IMR-90 (cell line): ENCODE data around the gene EHD4. TPM values are rescaled to one million over a fixed set of nuclear protein-coding genes. Genes with fewer than 3 reads are reported as not detected.

Experiments used
- ATAC-seq: fragments of 200-7000 bp; cut with Tn5 transposase; 2 replicates; pipeline ENCODE4 v1.9.1; 2020; ENCODE audit warnings: low read depth, mild to moderate bottlenecking, moderate library complexity
- BruUV-seq: library from RNA; stranded (reverse); fragments of 400-500 nt; replicated peaks from 2 replicates; lab custom pipeline; 2021; lab: Mats Ljungman, UMichigan
- CTCF ChIA-PET: fragments of 300-600 bp; formaldehyde crosslinking; extraction: SDS; loops from one replicate; lab custom pipeline; 2021; ENCODE audit warnings: antibody characterized with exemption; lab: Yijun Ruan, JAX
- POLR2A ChIA-PET: fragments of 300-600 bp; sonication (Branson Sonifier 250); formaldehyde crosslinking; loops from one replicate; lab custom pipeline; 2022; ENCODE audit warnings: antibody characterized with exemption; ENCODE audit not compliant: unreplicated experiment; lab: Charles Lee
- DNase-seq: peaks from one replicate; pipeline ENCODE4 v3.0.0; 2013
- H2AFZ ChIP-seq: replicated peaks from 2 replicates; pipeline ENCODE3; 2013; ENCODE audit warnings: low read length, mild to moderate bottlenecking; ENCODE audit not compliant: poor library complexity
- H2AK5ac ChIP-seq: 2 replicates; pipeline ENCODE4 v1.6.1; 2013; ENCODE audit warnings: low read depth, low read length, inconsistent platforms
- H2AK9ac ChIP-seq: replicated peaks from 2 replicates; pipeline ENCODE3; 2013; ENCODE audit warnings: mild to moderate bottlenecking, low read depth, low read length, moderate library complexity; ENCODE audit not compliant: poor library complexity
- H2BK120ac ChIP-seq: 2 replicates; pipeline ENCODE4 v1.6.1; 2013; ENCODE audit warnings: low read depth, low read length, inconsistent platforms
- H2BK15ac ChIP-seq: 3 replicates; pipeline ENCODE4 v1.6.1; 2013; ENCODE audit warnings: low read depth, low read length, inconsistent platforms
- H2BK20ac ChIP-seq: 2 replicates; pipeline ENCODE4 v1.6.1; 2013; ENCODE audit warnings: low read depth, mild to moderate bottlenecking, inconsistent platforms, low read length, moderate library complexity
- H2BK5ac ChIP-seq: 2 replicates; pipeline ENCODE4 v1.6.1; 2013; ENCODE audit warnings: mild to moderate bottlenecking, low read depth, low read length, inconsistent platforms; ENCODE audit not compliant: poor library complexity, severe bottlenecking
- H3K14ac ChIP-seq: replicated peaks from 2 replicates; pipeline ENCODE4 v1.6.1; 2013; ENCODE audit warnings: low read depth, low read length, inconsistent platforms
- H3K18ac ChIP-seq: 2 replicates; pipeline ENCODE4 v1.6.1; 2013; ENCODE audit warnings: low read depth, low read length, control low read depth
- H3K23ac ChIP-seq: 2 replicates; pipeline ENCODE4 v1.6.1; 2013; ENCODE audit warnings: low read depth, low read length, inconsistent platforms
- H3K27ac ChIP-seq: 2 replicates; pipeline ENCODE4 v1.5.1; 2013; ENCODE audit warnings: mild to moderate bottlenecking, control low read depth, low read length; ENCODE audit not compliant: insufficient read depth
- H3K27me3 ChIP-seq: 2 replicates; pipeline ENCODE4 v1.6.1; 2013; ENCODE audit warnings: low read length; ENCODE audit not compliant: control insufficient read depth, insufficient read depth
- H3K36me3 ChIP-seq: 2 replicates; pipeline ENCODE4 v1.6.1; 2013; ENCODE audit warnings: low read length, mixed read lengths; ENCODE audit not compliant: control insufficient read depth, insufficient read depth
- H3K4ac ChIP-seq: 2 replicates; pipeline ENCODE4 v1.6.1; 2013; ENCODE audit warnings: low read depth, low read length, inconsistent platforms
- H3K4me1 ChIP-seq: 2 replicates; pipeline ENCODE4 v1.6.1; 2013; ENCODE audit warnings: low read length, mixed read lengths; ENCODE audit not compliant: control insufficient read depth, insufficient read depth
- H3K4me2 ChIP-seq: 2 replicates; pipeline ENCODE4 v1.6.1; 2013; ENCODE audit warnings: low read depth, mild to moderate bottlenecking, control low read depth, low read length, moderate library complexity
- H3K4me3 ChIP-seq: 2 replicates; pipeline ENCODE4 v1.5.1; 2013; ENCODE audit warnings: low read depth, mild to moderate bottlenecking, control low read depth, low read length, moderate library complexity; ENCODE audit not compliant: insufficient read depth
- H3K56ac ChIP-seq: 2 replicates; pipeline ENCODE4 v1.6.1; 2013; ENCODE audit warnings: low read length, inconsistent platforms; ENCODE audit not compliant: insufficient read depth; ENCODE audit errors: extremely low read depth
- H3K79me1 ChIP-seq, 2 experiments: 2 replicates each; pipeline ENCODE4 v1.6.1; 2013; ENCODE audit warnings: low read length in 2 of 2, inconsistent platforms in 1 of 2, low read depth in 1 of 2
- H3K9ac ChIP-seq: 2 replicates; pipeline ENCODE4 v1.6.1; 2013; ENCODE audit warnings: low read depth, low read length, control low read depth
- H3K9me1 ChIP-seq: 2 replicates; pipeline ENCODE4 v1.6.1; 2013; ENCODE audit warnings: low read length, inconsistent platforms; ENCODE audit not compliant: insufficient read depth
- H3K9me3 ChIP-seq: 2 replicates; pipeline ENCODE4 v1.6.1; 2013; ENCODE audit warnings: low read length; ENCODE audit not compliant: control insufficient read depth, insufficient read depth
- H4K20me1 ChIP-seq: 2 replicates; pipeline ENCODE4 v1.6.1; 2013; ENCODE audit warnings: low read length, inconsistent platforms; ENCODE audit not compliant: insufficient read depth
- H4K5ac ChIP-seq: 2 replicates; pipeline ENCODE4 v1.6.1; 2013; ENCODE audit warnings: mild to moderate bottlenecking, low read depth, low read length, control low read depth
- H4K8ac ChIP-seq, 2 experiments: 2 replicates each; pipeline ENCODE4 v1.6.1; 2013; ENCODE audit warnings: low read depth in 2 of 2, low read length in 2 of 2, control low read depth in 1 of 2, inconsistent platforms in 1 of 2
- H4K91ac ChIP-seq: 2 replicates; pipeline ENCODE4 v1.6.1; 2013; ENCODE audit warnings: low read depth, low read length, inconsistent platforms; ENCODE audit not compliant: insufficient read depth
- BHLHE40 ChIP-seq: fragments of 150-350 bp; IDR thresholded peaks from 2 replicates; pipeline ENCODE4 v1.6.1; 2016; ENCODE audit warnings: mild to moderate bottlenecking, low read depth, low read length
- CEBPB ChIP-seq: IDR thresholded peaks from 2 replicates; pipeline ENCODE4 v1.6.1; 2012; ENCODE audit warnings: low read depth, low read length, improper control_type of control experiment
- CHD1 ChIP-seq: IDR thresholded peaks from 2 replicates; pipeline ENCODE4 v1.6.1; 2012; ENCODE audit warnings: low read depth, low read length, improper control_type of control experiment
- CTCF ChIP-seq: conservative IDR thresholded peaks from 2 replicates; pipeline ENCODE4 v1.5.1; 2012; ENCODE audit warnings: mild to moderate bottlenecking, low read depth, low read length, improper control_type of control experiment
- ELK1 ChIP-seq: fragments of 150-350 bp; IDR thresholded peaks from 2 replicates; pipeline ENCODE4 v1.6.1; 2016; ENCODE audit warnings: low read depth, mild to moderate bottlenecking, low read length, moderate library complexity, borderline replicate concordance
- FOS ChIP-seq: fragments of 150-350 bp; IDR thresholded peaks from 2 replicates; pipeline ENCODE4 v1.6.1; 2016; ENCODE audit warnings: low read depth, low read length
- MAFK ChIP-seq: IDR thresholded peaks from 2 replicates; pipeline ENCODE4 v1.6.1; 2012; ENCODE audit warnings: low read depth, low read length, improper control_type of control experiment
- MAZ ChIP-seq: IDR thresholded peaks from 2 replicates; pipeline ENCODE4 v1.6.1; 2012; ENCODE audit warnings: low read depth, mild to moderate bottlenecking, low read length, improper control_type of control experiment, moderate library complexity, borderline replicate concordance
- MXI1 ChIP-seq: IDR thresholded peaks from 2 replicates; pipeline ENCODE4 v1.6.1; 2012; ENCODE audit warnings: low read depth, mild to moderate bottlenecking, low read length, moderate library complexity, borderline replicate concordance
- NFE2L2 ChIP-seq: fragments of 150-350 bp; IDR thresholded peaks from 2 replicates; pipeline ENCODE4 v1.6.1; 2016; ENCODE audit warnings: low read depth, mild to moderate bottlenecking, low read length
- RAD21 ChIP-seq: IDR thresholded peaks from 2 replicates; pipeline ENCODE4 v1.6.1; 2012; ENCODE audit warnings: low read length, improper control_type of control experiment
- RCOR1 ChIP-seq: IDR thresholded peaks from 2 replicates; pipeline ENCODE4 v1.6.1; 2012; ENCODE audit warnings: mild to moderate bottlenecking, low read length, improper control_type of control experiment; ENCODE audit not compliant: insufficient replicate concordance
- RFX5 ChIP-seq: IDR thresholded peaks from 2 replicates; pipeline ENCODE4 v1.8.0; 2012; ENCODE audit warnings: low read depth, mild to moderate bottlenecking, low read length, moderate library complexity
- SMC3 ChIP-seq: fragments of 150-350 bp; IDR thresholded peaks from 2 replicates; pipeline ENCODE4 v1.6.1; 2016; ENCODE audit warnings: low read depth, mild to moderate bottlenecking, antibody characterized with exemption, low read length, moderate library complexity
- USF2 ChIP-seq: fragments of 150-350 bp; IDR thresholded peaks from 2 replicates; pipeline ENCODE4 v1.6.1; 2017; ENCODE audit warnings: mild to moderate bottlenecking, antibody characterized with exemption, low read length, low read depth
- WGBS, 2 experiments: methylation state at CpG; one replicate each; pipeline versions ENCODE4 v1.1.5 to v1.1.7; 2013; ENCODE audit warnings: missing lambda C conversion rate in 2 of 2; ENCODE audit not compliant: insufficient read length in 1 of 2; ENCODE audit errors: extremely low coverage in 2 of 2; 5-methylcytosine and 5-hydroxymethylcytosine counted together
- dilution Hi-C: fragments of 300-500 bp; cut with HindIII; formaldehyde crosslinking; loops from one replicate; pipeline ENCODE4 v1.14.3; 2018; ENCODE audit warnings: low sequenced_read_pairs; ENCODE audit not compliant: unreplicated experiment
- in situ Hi-C: fragments of 300-500 bp; cut with MboI; formaldehyde crosslinking; loops from 3 replicates; pipeline ENCODE4 v1.14.3; 2019; ENCODE audit warnings: low sequenced_read_pairs, inconsistent platforms, mixed read lengths
- intact Hi-C: fragments of 100-400 bp; cut with micrococcal nuclease; formaldehyde crosslinking; loops from 2 replicates; pipeline ENCODE4 v1.10.0; 2022
- polyA plus RNA-seq, 3 experiments: library from polyadenylated mRNA; depleted of rRNA; stranded (reverse); fragments of >200 nt; gene quantifications; 2 replicates each; pipeline ENCODE4 v1.2.3, GENCODE V29; 2012; ENCODE audit warnings: low replicate concordance in 1 of 3
- total RNA-seq: library from RNA; depleted of rRNA; stranded (reverse); fragments of >200 nt; gene quantifications from 2 replicates; pipeline ENCODE4 v1.2.3, GENCODE V29; 2012

The EHD4 gene
- total and polyA plus RNA-seq, 2 of the 4 experiments (the other 2 are of a cell fraction) = 21.0 to 29.0 TPM

- Histone ChIP-seq H3K23ac (no peak overlapping the region), H3K18ac (no peak overlapping the region), H3K9me1 (peaks cover under 1% of the 10 kb centered on the region), H4K5ac (no peak overlapping the region), H3K79me1 (peaks cover 9 to 18% of the 10 kb centered on the region in 2 experiments), H3K27me3 (peaks cover 10% of the 10 kb centered on the region), H2AFZ (no peak overlapping the region), H2AK5ac (no peak overlapping the region), H4K20me1 (peaks cover 8% of the 10 kb centered on the region; the same call in 1 of the 2 replicates), H3K56ac (no peak overlapping the region), H3K36me3 (no peaks in the 10 kb centered on the region), H3K4ac (no peak overlapping the region), H2BK5ac (no peak overlapping the region), H3K9me3 (no peaks in the 10 kb centered on the region), H2BK120ac (no peak overlapping the region), H2BK15ac (no peak overlapping the region), H2BK20ac (no peak overlapping the region), H3K27ac (no peak overlapping the region), H3K4me2 (no peak overlapping the region), H3K14ac (no peak overlapping the region), H4K8ac (no peak overlapping the region), H3K9ac (no peak overlapping the region), H3K4me3 (no peak overlapping the region), H4K91ac (no peak overlapping the region), H2AK9ac (no peak overlapping the region), H3K4me1 (no peaks in the 10 kb centered on the region)
- ChIA-PET CTCF (no interaction called here), POLR2A (no interaction called here)
- WGBS, 2 experiments = no CpG with 5 or more reads among the region's 2 CpGs
- intact Hi-C loops (no loop called here), dilution Hi-C loops (no loop called here), in situ Hi-C loops (no loop called here)
- no TSS peak for BruUV-seq
- TF ChIP-seq ELK1 = no peak
- TF ChIP-seq MAFK = no peak
- no peak for TF ChIP-seq CHD1
- TF ChIP-seq SMC3 = no peak
- no peak for TF ChIP-seq RAD21
- no peak for TF ChIP-seq USF2
- no peak for TF ChIP-seq CEBPB
- TF ChIP-seq CTCF = no peak
- no peak for TF ChIP-seq RCOR1
- no peak for TF ChIP-seq BHLHE40
- no peak for TF ChIP-seq FOS
- TF ChIP-seq RFX5 = no peak
- TF ChIP-seq MAZ = no peak
- no peak for TF ChIP-seq MXI1
- TF ChIP-seq NFE2L2 = no peak
- DNase-seq (no peak), ATAC-seq (no peak)
These were observed 3.3 kb upstream of the EHD4 start for GRCh38 chr15:41975669-41976068.
